ENCODE data around the gene SLC9A2.
A peak's percentile ranks its signal among the peaks of the same experiment; 100 is the strongest.

Gene SLC9A2

GRCh38 chr2:102619414-102620319 lies at the start of gene SLC9A2:
Gene SLC9A2, plus strand, starts transcription at chr2:102619553. Its CDS starts 296 bp downstream, at chr2:102619849.
- DNase-seq = no peak

GRCh38 chr2:102575888-102576287 lies 43.5 kb upstream of the SLC9A2 start:
- DNase-seq = no peak

- no peak for DNase-seq
These were observed 41.0 kb upstream of the SLC9A2 start for GRCh38 chr2:102578376-102578775.

- no peak for DNase-seq
These were observed 37.4 kb upstream of the SLC9A2 start for GRCh38 chr2:102581911-102582310.

GRCh38 chr2:102582845-102583244 lies 36.5 kb upstream of the SLC9A2 start:
- no peak for DNase-seq

GRCh38 chr2:102585847-102586404 lies 33.4 kb upstream of the SLC9A2 start:
- DNase-seq = no peak

- no peak for DNase-seq
These were observed 31.0 kb upstream of the SLC9A2 start for GRCh38 chr2:102588213-102588939.

GRCh38 chr2:102589444-102589843 lies 29.9 kb upstream of the SLC9A2 start:
- DNase-seq = no peak

- DNase-seq = no peak
These were observed 27.8 kb upstream of the SLC9A2 start for GRCh38 chr2:102591491-102592045.

GRCh38 chr2:102592601-102593000 lies 26.8 kb upstream of the SLC9A2 start:
- no peak for DNase-seq

GRCh38 chr2:102593516-102593915 lies 25.8 kb upstream of the SLC9A2 start:
- no peak for DNase-seq

- no peak for DNase-seq
These were observed 24.8 kb upstream of the SLC9A2 start for GRCh38 chr2:102594445-102595016.

- DNase-seq = no peak
These were observed 21.6 kb upstream of the SLC9A2 start for GRCh38 chr2:102597788-102598187.

GRCh38 chr2:102599486-102599885 lies 19.9 kb upstream of the SLC9A2 start:
- DNase-seq = no peak

- DNase-seq = no peak
These were observed 17.6 kb upstream of the SLC9A2 start for GRCh38 chr2:102601730-102602129.

GRCh38 chr2:102603904-102604303 lies 15.4 kb upstream of the SLC9A2 start:
- DNase-seq = no peak

- no peak for DNase-seq
These were observed 14.6 kb upstream of the SLC9A2 start for GRCh38 chr2:102604769-102605168.

- DNase-seq = no peak
These were observed 13.0 kb upstream of the SLC9A2 start for GRCh38 chr2:102606353-102606752.

- peak; percentile 69 for DNase-seq
These were observed 3.5 kb upstream of the SLC9A2 start for GRCh38 chr2:102615620-102616436.

- no peak for DNase-seq
These were observed 620 bp upstream of the SLC9A2 start for GRCh38 chr2:102618452-102619413.

GRCh38 chr2:102620332-102620731 lies 979 bp downstream of the SLC9A2 start:
- DNase-seq = no peak

Measured in activated effector memory CD4-positive, alpha-beta T cell treated with anti-CD3 and anti-CD28 coated beads, Interleukin-2, amount 50 U/mL, for 16 hours (primary cell).